Progenitor cell of endocrine pancreas (in vitro differentiated cells): ENCODE results near the gene MPP1. TPM values are rescaled to one million over a fixed set of nuclear protein-coding genes. Genes with fewer than 3 reads are reported as not detected.
"Not testable (repeated sequence)": the region's sequence is repeated elsewhere in the genome, so short reads cannot be mapped to it uniquely, and the experiment has no call there.

ENCODE experiments used
- DNase-seq: peaks from one replicate; pipeline ENCODE4 v3.0.0; 2021; ENCODE audit warnings: low spot score; ENCODE audit not compliant: unreplicated experiment
- H3K27ac Mint-ChIP-seq: 2 replicates; pipeline ENCODE4 v1.8.0; 2021; ENCODE audit warnings: mild to moderate bottlenecking, moderate library complexity, mixed read lengths
- H3K27me3 Mint-ChIP-seq: 2 replicates; pipeline ENCODE4 v1.8.0; 2021; ENCODE audit warnings: mixed read lengths
- H3K36me3 Mint-ChIP-seq: 2 replicates; pipeline ENCODE4 v1.8.0; 2022; ENCODE audit warnings: mixed read lengths; ENCODE audit not compliant: insufficient read depth
- H3K4me1 Mint-ChIP-seq: 2 replicates; pipeline ENCODE4 v1.8.0; 2021; ENCODE audit warnings: low read depth, mixed read lengths
- H3K4me3 Mint-ChIP-seq: 2 replicates; pipeline ENCODE4 v1.8.0; 2021; ENCODE audit warnings: low read depth, mild to moderate bottlenecking, moderate library complexity, mixed read lengths
- H3K9me3 Mint-ChIP-seq: 2 replicates; pipeline ENCODE4 v1.8.0; 2021; ENCODE audit warnings: low read depth, mixed read lengths
- total RNA-seq: library from RNA; stranded (reverse); gene quantifications from 2 replicates; pipeline ENCODE4 v1.2.1, GENCODE V29; 2021
- TF ChIP-seq, protein P1 (sequence below): fragments of 200-600 bp; sonication (generic); IDR thresholded peaks from one replicate; pipeline ENCODE4 v1.5.0; 2021; ENCODE audit warnings: antibody characterized with exemption, mild to moderate bottlenecking; ENCODE audit not compliant: unreplicated experiment

MPP1 gene
- total RNA-seq, 1 donor from 2014 or later = 4.9 TPM

GRCh38 chrX:154833746-154834274 lies 28.5 kb upstream of the MPP1 start:
- TF ChIP-seq, protein P1, sequence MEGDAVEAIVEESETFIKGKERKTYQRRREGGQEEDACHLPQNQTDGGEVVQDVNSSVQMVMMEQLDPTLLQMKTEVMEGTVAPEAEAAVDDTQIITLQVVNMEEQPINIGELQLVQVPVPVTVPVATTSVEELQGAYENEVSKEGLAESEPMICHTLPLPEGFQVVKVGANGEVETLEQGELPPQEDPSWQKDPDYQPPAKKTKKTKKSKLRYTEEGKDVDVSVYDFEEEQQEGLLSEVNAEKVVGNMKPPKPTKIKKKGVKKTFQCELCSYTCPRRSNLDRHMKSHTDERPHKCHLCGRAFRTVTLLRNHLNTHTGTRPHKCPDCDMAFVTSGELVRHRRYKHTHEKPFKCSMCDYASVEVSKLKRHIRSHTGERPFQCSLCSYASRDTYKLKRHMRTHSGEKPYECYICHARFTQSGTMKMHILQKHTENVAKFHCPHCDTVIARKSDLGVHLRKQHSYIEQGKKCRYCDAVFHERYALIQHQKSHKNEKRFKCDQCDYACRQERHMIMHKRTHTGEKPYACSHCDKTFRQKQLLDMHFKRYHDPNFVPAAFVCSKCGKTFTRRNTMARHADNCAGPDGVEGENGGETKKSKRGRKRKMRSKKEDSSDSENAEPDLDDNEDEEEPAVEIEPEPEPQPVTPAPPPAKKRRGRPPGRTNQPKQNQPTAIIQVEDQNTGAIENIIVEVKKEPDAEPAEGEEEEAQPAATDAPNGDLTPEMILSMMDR = no peak
- no peaks in the 10 kb centered on the region for H3K36me3 Mint-ChIP-seq
- no peak overlapping the region for H3K4me3 Mint-ChIP-seq
- no peaks in the 10 kb centered on the region for H3K27me3 Mint-ChIP-seq
- DNase-seq = no peak
- H3K9me3 Mint-ChIP-seq = peaks cover 21% of the 10 kb centered on the region
- H3K4me1 Mint-ChIP-seq = no peaks in the 10 kb centered on the region
- no peak overlapping the region for H3K27ac Mint-ChIP-seq

DNA sequence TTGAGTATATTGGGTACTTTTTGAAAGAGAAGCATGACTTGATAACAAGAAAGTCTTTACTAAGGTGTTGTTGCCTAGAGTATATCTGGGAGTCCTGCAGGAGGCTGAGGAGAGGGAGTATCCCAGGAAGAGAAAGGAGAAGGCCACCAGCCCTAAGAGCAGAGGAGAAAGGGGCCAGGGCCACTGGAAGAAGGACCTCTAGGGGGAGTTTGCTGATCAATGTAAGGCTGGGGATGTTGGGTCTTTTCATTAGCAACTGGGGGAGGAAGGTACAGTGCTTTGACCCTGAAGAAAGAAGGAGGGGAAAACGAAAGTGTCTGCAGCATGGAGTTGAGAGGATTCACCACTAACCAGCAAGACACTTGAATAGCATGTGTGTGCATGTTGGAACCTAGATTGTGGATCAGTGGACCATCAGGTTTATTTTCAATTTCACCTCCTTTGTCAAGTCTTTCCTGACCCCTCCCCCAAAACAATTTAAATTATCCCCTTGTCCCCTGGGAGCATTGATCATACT lies 24.7 kb upstream of the MPP1 start:
- peaks cover 21% of the 10 kb centered on the region for H3K9me3 Mint-ChIP-seq
- no peak overlapping the region for H3K4me3 Mint-ChIP-seq
- TF ChIP-seq, protein P1 = no peak
- H3K36me3 Mint-ChIP-seq = no peaks in the 10 kb centered on the region
- H3K27ac Mint-ChIP-seq = no peak overlapping the region
- no peaks in the 10 kb centered on the region for H3K4me1 Mint-ChIP-seq
- H3K27me3 Mint-ChIP-seq = no peaks in the 10 kb centered on the region
- no peak for DNase-seq

DNA sequence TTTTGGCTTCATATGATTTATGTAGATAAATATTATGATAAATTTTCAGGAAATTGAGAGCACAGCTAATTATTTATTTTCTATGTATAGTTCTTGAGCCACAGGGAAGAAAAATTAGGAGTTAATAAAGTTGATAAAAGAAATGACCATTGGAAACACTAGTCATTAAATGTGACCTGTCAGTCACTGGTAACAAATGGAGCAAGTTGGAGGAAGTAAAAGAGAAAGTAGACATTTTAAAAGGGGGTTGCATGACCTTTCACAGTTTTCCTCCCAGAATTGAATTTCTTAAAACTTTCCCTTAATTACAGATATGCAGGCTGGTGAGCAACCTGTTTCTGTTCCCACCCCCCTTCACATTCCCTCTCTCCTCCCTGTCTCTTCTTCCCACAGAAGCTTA lies 23.8 kb upstream of the MPP1 start:
- no peaks in the 10 kb centered on the region for H3K4me1 Mint-ChIP-seq
- H3K36me3 Mint-ChIP-seq = no peaks in the 10 kb centered on the region
- no peak overlapping the region for H3K27ac Mint-ChIP-seq
- no peak for DNase-seq
- TF ChIP-seq, protein P1 = no peak
- H3K9me3 Mint-ChIP-seq = peaks cover 24% of the 10 kb centered on the region
- H3K4me3 Mint-ChIP-seq = no peak overlapping the region
- H3K27me3 Mint-ChIP-seq = no peaks in the 10 kb centered on the region

DNA sequence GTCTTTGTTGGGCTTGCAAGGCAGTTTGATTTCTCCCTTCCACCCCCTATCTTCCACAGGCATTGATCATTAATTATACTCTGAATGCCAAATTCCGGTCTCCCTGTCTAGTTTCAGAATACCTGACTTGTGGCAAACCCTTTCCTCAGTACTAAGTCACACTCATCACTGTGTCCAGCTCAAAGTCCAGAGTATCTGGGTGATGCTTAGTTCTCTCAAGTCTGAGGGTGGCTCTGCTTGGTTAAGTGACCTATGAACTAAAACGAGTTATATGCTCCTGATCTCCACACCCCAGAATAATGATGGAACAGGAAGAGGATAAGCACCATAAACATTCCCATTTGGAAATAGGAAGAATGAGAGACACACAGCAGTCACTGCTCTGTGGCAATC lies 22.7 kb upstream of the MPP1 start:
- no peaks in the 10 kb centered on the region for H3K4me1 Mint-ChIP-seq
- no peaks in the 10 kb centered on the region for H3K36me3 Mint-ChIP-seq
- H3K27me3 Mint-ChIP-seq = no peaks in the 10 kb centered on the region
- TF ChIP-seq, protein P1 = no peak
- H3K9me3 Mint-ChIP-seq = peaks cover 24% of the 10 kb centered on the region
- H3K4me3 Mint-ChIP-seq = no peak overlapping the region
- H3K27ac Mint-ChIP-seq = no peak overlapping the region
- no peak for DNase-seq

GRCh38 chrX:154827194-154828015 lies 22.1 kb upstream of the MPP1 start:
- H3K9me3 Mint-ChIP-seq = peaks cover 24% of the 10 kb centered on the region
- TF ChIP-seq, protein P1 = no peak
- no peak overlapping the region for H3K4me3 Mint-ChIP-seq
- H3K4me1 Mint-ChIP-seq = no peaks in the 10 kb centered on the region
- H3K27ac Mint-ChIP-seq = no peak overlapping the region
- no peaks in the 10 kb centered on the region for H3K36me3 Mint-ChIP-seq
- no peak for DNase-seq
- H3K27me3 Mint-ChIP-seq = no peaks in the 10 kb centered on the region

DNA sequence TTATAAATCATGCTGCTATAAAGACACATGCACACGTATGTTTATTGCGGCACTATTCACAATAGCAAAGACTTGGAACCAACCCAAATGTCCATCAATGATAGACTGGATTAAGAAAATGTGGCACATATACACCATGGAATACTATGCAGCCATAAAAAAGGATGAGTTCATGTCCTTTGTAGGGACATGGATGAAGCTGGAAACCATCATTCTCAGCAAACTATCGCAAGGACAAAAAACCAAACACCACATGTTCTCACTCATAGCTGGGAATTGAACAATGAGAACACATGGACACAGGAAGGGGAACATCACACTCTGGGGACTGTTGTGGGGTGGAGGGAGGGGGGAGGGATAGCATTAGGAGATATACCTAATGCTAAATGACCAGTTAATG lies 20.3 kb upstream of the MPP1 start:
- H3K27ac Mint-ChIP-seq, H3K4me1 Mint-ChIP-seq, H3K27me3 Mint-ChIP-seq, DNase-seq, H3K4me3 Mint-ChIP-seq, H3K36me3 Mint-ChIP-seq: not testable (repeated sequence)
- peaks cover 21% of the 10 kb centered on the region for H3K9me3 Mint-ChIP-seq
